HepG2 (cell line): ENCODE measurements around the gene ADAMTS4. TPM values are rescaled to one million over a fixed set of nuclear protein-coding genes. Genes with fewer than 3 reads are reported as not detected.

Experiments
- ARID4A ChIP-seq: sonication (generic); formaldehyde crosslinking; IDR thresholded peaks from 2 replicates; pipeline ENCODE4 v1.5.0; 2020; ENCODE audit warnings: mild to moderate bottlenecking, missing genetic modification reagents, borderline replicate concordance
- CERS6 ChIP-seq: sonication (generic); formaldehyde crosslinking; IDR thresholded peaks from 2 replicates; pipeline ENCODE4 v1.5.0; 2020; ENCODE audit warnings: missing genetic modification reagents
- GABPB1 ChIP-seq: IDR thresholded peaks from 2 replicates; pipeline ENCODE4 v1.6.1; 2016; ENCODE audit warnings: mild to moderate bottlenecking, missing genetic modification reagents, moderate library complexity, missing compliant biosample characterization
- IRF1 ChIP-seq: sonication (generic); formaldehyde crosslinking; IDR thresholded peaks from 2 replicates; pipeline ENCODE4 v1.4.0; 2020; ENCODE audit warnings: low read depth, mild to moderate bottlenecking, missing genetic modification reagents
- JUN ChIP-seq: sonication (generic); formaldehyde crosslinking; IDR thresholded peaks from 2 replicates; pipeline ENCODE4 v1.4.0; 2020; ENCODE audit warnings: mild to moderate bottlenecking, missing genetic modification reagents
- XBP1 ChIP-seq: sonication (generic); formaldehyde crosslinking; IDR thresholded peaks from 2 replicates; pipeline ENCODE4 v1.5.0; 2020; ENCODE audit warnings: missing genetic modification reagents
- ZBTB40 ChIP-seq, 2 experiments: fragments of 450-650 bp in 1 of 2; sonication (generic) in 1 of 2; formaldehyde crosslinking in 1 of 2; IDR thresholded peaks; 2 replicates each; pipeline versions ENCODE4 v1.6.1 to v1.8.0; 2016 to 2022; ENCODE audit warnings: antibody characterized with exemption in 1 of 2, mild to moderate bottlenecking in 1 of 2, missing genetic modification reagents in 1 of 2
- ZBTB43 ChIP-seq: sonication (generic); formaldehyde crosslinking; conservative IDR thresholded peaks from 2 replicates; pipeline ENCODE4 v1.4.0; 2020; ENCODE audit warnings: missing genetic modification reagents
- polyA plus RNA-seq, 8 experiments: library from polyadenylated mRNA; depleted of rRNA in 3 of 8; stranded (reverse) in 7 of 8; unstranded in 1 of 8; fragments of >200 nt; fragmentation: Illumina TruSeq in 4 of 8; extraction: Trizol in 4 of 8; gene quantifications; 2 replicates each; pipeline versions ENCODE4 v1.2.1 to v1.2.3, GENCODE V29; 2011 to 2016; ENCODE audit warnings: low read depth in 4 of 8, missing spikeins in 1 of 8, mixed read lengths in 1 of 8; ENCODE audit not compliant: insufficient read depth in 1 of 8
- total RNA-seq, 5 experiments: library from RNA; depleted of rRNA; stranded (reverse); fragments of >200 nt; fragmentation: Illumina TruSeq; extraction: Trizol; gene quantifications; 2 replicates each; pipeline ENCODE4 v1.2.3, GENCODE V29; 2016; ENCODE audit warnings: low read depth in 1 of 5

Gene ADAMTS4
- total and polyA plus RNA-seq, 2 of the 13 experiments (the other 11 are each of a cell fraction or from before 2014, with no cell fraction given): 0.51 to 1.7 TPM

- TF ChIP-seq ZBTB40 (IDR thresholded peaks at IDR 0.05): peak; percentile 85
- peak; percentile 43; the same call in 1 of the 2 replicates for TF ChIP-seq ZBTB40 (CRISPR knock-in tag; IDR thresholded peaks at IDR 0.05)
- TF ChIP-seq IRF1 (CRISPR knock-in tag): no peak
- peak; percentile 19; the same call in 1 of the 2 replicates for TF ChIP-seq ZBTB43 (CRISPR knock-in tag)
- peak; percentile 96 for TF ChIP-seq GABPB1 (CRISPR knock-in tag)
- TF ChIP-seq XBP1 (CRISPR knock-in tag): no peak
- no peak for TF ChIP-seq CERS6 (CRISPR knock-in tag)
- TF ChIP-seq ARID4A (CRISPR knock-in tag): peak; percentile 80; the same call in 1 of the 2 replicates
- no peak for TF ChIP-seq JUN
These were observed 45.0 kb downstream of the ADAMTS4 start, which contains the start of gene UFC1 (continued) for GRCh38 chr1:161153682-161154337.
